Anterior cingulate cortex (tissue), 58 donors: ENCODE measurements around the gene SUN3.

ENCODE experiments used
- DNase-seq, 58 donors: peaks; one replicate each; lab custom pipeline; 2025; lab: John Stamatoyannopoulos, UW

Gene SUN3, protein sequence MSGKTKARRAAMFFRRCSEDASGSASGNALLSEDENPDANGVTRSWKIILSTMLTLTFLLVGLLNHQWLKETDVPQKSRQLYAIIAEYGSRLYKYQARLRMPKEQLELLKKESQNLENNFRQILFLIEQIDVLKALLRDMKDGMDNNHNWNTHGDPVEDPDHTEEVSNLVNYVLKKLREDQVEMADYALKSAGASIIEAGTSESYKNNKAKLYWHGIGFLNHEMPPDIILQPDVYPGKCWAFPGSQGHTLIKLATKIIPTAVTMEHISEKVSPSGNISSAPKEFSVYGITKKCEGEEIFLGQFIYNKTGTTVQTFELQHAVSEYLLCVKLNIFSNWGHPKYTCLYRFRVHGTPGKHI

DNA sequence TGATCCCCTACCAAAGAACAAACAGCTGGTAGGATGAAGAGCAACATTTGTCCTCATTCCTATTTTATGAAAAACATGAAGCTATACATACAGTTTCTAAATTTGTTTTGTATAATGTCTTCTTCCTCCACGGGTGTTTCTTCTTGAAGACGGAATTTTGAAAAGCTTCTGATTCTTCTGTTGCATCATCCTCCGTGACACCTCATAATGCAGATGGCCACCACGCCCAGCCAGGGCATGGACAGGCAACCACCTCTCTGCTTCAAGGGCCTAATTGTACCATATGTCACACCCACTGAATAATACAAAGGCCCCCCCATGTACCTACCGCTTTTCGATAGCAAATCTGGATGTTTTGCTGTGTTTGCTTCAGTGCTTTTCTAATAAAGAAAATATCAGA lies at the start of gene SUN3:
Gene SUN3 (minus strand): TSS at position 170 of the 400 bp plus-strand sequence. CDS start 169 bp downstream, at position 1.
- no peak for DNase-seq

DNA sequence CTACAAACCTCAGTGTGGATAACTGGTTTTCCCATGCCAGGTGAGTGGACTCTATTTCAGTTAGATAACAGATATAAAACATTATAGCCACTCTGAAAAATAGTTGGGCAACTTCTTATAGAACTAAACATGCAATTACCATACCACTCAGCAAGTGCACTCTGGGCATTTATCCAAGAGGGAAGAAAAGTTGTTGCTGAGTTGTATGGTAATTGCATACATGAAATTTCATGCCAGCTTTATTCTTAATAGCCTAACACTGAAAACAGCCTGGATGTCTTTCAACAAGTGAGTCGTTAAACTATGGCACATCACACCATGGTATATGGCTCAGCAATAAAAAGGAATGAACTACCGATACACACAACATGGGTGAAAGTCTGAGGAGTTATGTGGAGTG lies 49.6 kb upstream of the SUN3 start:
- DNase-seq, result no peak

DNA sequence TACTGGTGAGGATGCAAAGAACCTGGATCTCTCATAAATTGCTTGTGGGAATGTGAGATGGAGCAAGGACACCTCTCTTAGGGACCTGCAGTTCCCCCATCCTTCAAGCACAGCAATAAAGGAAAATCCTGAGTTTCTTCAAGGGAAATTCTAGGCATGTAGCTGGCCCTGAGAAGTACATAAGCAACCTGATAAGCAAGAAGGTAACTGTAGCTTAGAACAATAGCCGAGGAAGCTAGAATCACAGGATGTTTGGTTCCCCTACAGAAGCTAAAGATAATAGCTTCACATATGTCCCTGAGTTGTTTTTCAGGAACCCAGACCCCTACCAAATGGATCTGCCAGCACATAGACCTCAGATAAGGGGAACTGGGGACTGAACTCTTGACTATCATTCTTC lies 48.5 kb upstream of the SUN3 start:
- DNase-seq, result no peak

DNA sequence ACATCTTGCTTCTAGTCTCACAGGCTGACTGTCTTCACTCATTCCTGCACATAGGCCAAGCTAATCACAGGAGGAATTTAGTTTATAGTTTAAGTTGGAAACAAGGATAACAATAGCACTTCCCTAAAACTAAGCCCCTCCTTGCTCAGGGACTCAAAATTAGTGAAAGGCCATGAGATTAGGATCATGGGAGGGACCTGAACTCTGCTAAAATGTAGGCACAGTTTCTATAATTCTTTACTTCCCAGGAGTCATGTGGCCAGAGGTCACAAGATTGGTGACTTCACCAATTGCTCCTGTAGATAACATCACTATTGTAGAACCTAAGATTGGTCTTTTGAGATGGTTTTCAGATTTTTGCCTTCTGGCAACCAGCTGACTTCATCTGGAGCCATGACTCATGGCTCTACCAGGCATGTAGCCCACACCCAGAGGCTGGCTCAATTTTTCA lies 45.3 kb upstream of the SUN3 start:
- no peak for DNase-seq

DNA sequence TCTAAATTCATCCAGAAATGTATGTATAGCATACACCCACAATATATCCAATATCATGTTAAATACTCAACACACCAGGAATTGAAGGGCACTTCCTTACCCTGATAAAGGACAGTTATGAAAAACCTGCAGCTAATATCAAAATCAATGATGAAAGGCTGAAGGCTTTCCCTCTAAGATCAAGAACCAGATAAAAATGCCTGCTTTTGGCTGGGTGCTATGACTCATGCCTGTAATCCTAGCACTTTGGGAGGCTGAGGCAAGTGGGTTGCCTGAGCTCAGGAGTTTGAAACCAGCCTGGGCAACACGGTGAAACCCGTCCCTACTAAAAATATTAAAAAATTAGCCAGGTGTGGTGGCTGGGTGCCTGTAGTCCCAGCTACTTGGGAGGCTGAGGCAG lies 38.6 kb upstream of the SUN3 start:
- no peak for DNase-seq

DNA sequence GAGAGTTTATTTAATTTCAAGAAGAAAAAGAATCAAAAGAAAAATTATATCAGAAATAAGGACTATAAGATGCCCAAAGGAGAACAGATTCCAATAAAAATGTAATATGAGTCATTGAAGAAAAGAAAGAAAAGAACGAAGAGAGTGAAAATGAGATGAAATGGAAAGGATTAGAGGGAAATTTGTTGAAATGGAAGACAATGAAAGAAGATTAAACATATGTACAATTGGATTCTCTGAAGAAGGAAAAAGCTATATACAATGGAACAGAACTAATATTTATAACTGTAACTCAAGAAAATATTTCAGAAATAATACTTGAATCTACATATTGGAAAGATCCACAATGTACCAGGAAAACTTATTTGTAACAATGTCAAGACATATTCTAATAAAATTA lies 35.1 kb upstream of the SUN3 start:
- no peak for DNase-seq

DNA sequence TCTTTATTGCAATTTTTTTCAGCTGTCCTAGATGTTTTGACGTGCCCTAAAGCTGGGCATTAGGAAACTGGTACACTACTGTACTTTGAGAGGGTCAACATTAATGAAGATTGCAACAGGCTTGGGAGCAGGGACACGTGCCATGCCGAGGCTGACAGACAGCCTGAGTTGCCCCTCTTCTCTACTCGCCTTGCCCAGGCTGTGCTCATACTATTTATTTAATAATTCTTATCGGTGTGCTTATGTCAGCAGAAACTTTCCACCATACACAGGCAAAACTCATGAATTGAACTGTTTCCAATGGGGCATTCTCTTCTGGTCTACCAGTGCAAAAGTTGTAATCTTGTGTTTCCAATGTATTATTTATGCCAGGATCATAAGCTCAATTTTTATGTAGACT lies 30.8 kb upstream of the SUN3 start:
- DNase-seq, result no peak

DNA sequence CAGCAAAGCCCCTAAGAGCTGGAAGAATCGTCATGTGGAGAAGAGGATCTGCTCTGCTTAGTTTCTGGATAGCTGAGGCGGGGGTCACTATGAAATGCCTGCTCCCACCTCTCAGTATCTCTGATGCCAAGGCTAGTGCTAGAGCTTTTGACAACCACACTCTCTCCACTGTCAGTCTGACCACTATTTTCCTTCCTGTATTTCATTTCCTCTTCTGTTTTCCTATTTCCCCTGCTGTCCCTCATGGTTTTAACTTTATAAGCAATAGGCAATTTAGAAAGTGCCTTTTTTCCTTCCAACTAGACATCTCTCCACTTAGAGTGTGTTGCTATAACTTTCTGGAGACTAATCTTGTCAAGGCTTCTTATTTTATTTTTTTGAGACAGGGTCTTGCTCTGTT lies 30.1 kb upstream of the SUN3 start:
- no peak for DNase-seq

DNA sequence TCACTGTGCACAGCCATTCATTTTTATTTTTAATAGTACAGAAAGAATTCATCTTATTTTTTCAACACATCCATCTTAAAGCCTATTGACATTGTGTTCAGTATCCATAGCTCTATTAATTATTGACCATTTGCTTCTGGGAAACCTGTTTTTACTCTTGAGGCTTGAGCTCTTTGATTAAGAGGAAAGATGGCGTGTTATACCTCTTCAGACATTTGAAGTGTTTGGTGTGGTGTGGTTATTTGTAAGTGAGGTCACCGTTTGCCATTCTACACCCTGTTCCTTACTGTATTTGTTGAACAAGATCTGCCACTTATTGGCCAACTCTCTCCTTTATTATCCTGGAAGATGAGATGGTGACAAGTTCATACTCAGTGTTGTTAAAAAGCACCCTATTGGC lies 24.8 kb upstream of the SUN3 start:
- no peak for DNase-seq

DNA sequence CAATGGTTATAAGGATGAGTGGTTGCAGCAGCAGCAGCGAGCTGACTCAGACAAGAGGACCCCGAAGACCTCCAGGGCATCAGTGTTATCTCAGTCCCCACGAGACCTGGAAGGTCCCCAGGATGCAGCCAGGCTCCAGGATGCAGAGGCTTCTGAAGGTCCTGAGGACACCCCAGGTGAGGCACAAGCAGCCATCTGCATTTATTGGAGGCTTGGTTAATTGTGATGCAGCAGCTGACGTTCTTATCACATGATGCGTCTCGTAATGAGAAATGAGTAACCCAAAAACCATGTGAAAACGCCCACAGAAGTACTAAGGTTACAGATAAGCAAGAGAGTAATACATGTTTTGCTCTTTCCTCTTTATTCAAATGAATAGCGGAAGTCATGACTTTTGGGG lies 23.8 kb upstream of the SUN3 start:
- DNase-seq, result no peak

DNA sequence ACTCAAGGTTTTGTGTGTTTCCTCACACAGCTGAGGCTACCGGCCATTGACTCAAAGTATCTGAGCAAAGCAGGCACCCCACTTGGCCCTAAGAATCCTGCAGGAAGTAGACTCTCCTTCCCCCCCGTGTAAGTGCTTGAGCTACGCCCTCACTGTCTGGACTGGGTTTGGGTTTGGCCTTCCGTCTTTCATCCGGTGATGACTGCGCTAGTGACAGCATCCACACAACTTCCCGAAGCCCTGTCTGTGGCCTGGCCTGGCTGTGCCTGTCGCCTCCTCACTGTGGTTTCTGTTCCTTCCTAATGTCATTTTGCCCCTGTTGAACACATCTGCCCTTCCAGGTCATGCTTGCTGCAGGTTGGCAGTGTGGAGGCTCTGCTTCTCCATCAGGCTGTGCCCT lies 20.9 kb upstream of the SUN3 start:
- DNase-seq, result peak in 1 of 58 donors; percentile 4

DNA sequence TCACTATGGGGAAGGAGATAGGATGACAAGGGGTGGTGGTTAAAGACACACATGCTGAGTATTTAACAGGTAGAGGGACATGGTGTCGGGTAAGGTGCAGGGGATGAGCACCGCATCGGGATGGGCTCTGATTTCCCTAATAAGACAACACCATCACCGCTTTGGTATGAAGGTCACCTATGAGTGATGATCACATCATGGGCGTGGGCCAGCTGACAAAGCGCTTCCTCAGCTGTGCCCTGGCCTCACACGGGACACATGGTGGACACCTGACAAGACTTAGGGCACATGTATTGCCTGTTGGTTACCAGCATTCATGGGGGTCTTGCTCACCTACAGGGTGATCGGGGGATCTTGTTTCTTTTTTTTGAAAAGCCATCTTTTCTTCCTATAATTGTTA lies 19.2 kb upstream of the SUN3 start:
- no peak for DNase-seq

DNA sequence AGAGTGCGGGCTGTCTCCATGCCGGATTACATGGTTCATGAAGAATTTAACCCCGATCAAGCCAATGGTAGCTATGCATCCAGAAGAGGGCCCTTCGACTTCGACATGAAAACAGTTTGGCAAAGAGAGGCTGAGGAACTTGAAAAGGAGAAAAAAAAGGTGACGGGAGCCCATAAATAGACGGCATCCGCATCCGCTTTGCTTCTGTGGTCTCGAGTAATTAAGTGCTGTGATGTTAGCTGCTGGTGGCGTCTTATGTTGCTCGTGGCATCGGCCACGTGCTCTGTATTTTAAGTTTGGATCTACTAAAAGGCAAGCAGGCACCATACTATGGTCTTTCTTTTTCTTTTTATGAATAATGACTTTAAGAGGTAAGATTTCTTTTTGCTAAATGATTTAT lies 17.6 kb upstream of the SUN3 start:
- no peak for DNase-seq

DNA sequence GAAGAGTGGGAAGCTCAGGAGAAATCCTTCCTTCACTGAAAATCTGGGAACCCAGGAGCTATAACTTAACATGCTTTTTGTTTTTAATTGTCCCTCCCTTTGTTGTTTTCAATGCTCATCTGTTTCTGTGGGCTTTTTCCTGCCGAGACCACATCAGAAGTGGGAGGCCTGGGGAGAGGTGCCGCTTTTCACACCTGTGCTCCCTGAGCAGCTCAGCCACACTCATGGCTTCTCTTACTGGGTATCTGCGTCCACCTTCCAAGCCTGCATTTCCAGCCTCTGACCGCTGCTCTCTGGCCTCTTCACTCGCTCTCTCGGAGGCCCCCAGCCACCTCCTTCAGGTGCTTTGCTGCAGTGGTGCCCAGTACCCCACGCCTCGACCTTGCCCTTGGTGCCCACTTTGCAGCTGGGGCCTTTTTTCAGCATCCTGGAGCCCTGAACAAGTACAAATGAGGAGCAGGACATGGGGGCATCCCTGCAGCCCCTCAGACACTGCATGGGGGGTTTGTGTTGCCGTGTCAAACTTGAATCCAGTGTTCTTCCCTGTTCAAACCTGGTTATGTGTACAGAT lies 16.4 kb upstream of the SUN3 start:
- no peak for DNase-seq

DNA sequence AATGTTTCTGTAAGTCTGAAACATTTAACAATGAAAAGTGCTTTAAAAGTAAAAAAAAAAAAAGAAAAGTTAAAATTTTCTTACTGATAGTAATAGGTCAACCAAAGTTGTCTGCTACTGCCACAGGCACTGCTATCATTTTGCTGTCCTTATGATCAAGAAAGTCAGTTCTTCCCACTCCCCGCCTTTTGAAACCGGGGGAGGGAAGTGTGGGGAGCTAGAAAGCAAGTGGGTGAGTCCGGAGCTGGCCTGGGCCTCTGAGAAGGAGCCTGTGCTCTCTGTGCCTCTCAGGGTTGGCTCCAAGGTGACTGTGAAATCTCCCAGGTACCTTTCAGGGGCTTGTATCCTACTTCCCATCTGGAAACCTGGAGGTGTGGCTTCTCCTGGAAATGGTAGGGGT lies 13.7 kb upstream of the SUN3 start:
- no peak for DNase-seq

DNA sequence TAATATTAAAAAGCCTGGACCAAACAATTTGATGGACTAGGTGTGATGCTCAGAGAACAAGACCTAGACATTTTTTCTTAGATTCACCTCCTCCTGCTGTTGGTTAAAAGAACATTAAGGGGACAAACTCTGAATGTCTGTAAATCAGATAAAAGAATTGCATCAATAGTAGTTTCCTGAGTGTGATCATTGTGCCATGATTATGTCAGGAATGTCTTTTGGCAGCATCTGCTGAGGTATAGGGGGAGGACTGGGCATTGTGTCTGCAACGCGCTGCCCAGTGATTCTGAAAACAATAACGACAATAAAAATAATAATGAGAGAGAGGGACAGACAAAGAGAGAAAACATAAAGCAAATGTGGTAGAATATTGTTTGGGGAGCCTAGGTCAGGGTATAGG lies 13.3 kb upstream of the SUN3 start:
- no peak for DNase-seq

DNA sequence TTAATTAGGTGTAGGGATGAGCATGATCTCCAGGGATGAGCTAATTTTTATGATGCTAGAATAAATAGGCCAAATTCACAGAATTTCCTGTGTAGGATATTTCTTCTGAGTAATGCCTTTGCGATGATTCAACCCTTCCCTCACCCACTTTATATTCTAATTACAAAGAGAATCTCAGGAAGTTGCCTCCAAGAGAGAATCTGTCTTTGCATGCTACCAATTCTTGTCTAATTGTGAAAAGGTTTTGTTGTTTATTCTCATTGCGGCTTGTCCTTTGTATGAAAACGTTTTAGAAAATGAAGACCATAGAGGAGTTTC lies 12.7 kb upstream of the SUN3 start:
- DNase-seq, result no peak

DNA sequence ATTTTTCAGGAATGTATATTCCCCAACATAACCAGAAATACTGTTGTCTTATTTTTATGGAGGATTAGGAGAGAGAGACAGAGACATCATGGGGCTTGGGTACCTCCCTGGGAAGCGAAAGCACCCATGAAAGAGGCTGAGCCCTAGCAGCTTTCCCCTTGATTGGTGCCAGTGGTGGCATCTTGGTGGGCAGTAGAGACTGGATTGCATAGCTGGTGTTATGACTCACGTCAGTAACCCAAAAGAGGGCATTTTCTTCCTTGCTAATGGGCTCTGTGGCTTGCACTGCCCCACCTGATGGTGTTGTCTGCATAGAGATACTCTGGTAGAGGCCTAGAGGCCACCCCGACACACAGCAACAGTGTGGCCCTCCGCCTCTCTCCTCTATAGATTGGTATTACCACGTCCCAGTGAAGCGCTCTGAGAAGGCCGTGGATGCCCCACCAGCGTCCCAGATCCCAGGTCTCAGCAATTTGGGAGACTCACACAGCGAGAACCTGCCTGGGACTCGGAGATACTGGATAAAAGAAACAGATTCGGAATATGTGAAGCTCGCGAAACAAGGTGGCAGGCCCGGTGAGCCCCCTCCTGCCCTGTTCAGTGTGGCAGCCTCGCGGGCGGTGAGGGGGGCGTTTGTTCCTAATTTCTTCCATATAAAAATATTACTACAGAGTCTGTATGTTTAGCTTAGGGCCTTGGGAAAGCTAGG lies 12.2 kb upstream of the SUN3 start:
- peak in 1 of 58 donors; percentile 13 for DNase-seq

DNA sequence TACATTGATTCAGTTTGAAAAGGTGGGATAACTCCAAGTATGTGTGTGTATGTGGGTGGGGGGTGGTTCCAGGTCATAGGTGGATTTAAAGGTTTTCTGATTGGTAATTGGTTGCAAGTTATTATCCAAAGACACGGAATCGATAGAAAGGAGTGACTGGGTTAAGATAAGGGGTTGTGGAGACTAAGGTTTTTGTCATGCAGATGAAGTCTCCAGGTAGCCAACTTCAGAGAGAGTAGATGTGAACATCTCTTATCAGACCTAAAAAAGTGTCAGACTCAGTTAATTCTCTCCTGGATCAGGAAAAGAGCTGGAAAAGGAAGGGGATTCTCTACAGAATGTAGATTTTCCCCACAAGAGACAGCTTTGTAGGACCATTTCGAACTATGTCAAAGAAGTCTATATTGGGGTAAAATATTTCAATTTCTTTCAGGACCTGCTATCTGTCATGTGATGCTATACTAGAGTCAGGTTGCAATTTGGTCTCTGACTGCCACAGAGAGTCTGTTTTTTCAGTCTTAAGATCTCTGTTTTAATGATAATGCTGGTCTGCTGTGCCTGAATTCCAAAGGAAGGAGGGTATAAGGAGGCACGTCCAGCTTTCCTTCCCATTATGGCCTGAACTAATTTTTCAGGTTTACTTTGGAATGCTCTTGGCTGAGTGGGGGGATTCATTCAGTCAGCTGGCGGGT lies 10.1 kb upstream of the SUN3 start:
- no peak for DNase-seq

DNA sequence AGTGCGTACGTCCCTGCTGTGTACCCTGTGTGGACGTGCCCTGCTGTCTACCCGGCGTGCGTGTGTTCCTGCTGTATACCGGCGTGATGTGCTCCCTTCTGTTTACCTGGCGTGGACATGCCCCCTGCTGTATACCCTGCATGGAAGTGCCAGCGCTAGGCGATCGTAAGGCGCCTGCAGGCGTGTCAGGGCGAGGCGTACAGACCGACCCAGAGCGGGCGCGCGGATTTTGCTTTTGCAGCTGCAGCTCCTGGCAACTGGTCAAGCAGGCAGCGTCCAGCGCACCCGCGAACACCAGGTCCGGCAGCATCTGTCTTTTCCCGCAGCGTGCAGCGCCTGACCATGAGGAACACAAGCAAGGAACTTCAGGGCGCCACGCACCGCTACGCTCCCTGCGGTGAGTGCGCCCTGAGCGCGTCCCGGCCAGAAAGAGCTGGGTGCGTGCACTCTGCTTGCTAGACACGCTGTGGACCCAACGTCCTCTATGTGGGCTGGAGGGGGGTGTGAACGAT lies 7.1 kb upstream of the SUN3 start:
- DNase-seq, result peak in 6 of 58 donors; percentile 5 to 29 (median 12)

DNA sequence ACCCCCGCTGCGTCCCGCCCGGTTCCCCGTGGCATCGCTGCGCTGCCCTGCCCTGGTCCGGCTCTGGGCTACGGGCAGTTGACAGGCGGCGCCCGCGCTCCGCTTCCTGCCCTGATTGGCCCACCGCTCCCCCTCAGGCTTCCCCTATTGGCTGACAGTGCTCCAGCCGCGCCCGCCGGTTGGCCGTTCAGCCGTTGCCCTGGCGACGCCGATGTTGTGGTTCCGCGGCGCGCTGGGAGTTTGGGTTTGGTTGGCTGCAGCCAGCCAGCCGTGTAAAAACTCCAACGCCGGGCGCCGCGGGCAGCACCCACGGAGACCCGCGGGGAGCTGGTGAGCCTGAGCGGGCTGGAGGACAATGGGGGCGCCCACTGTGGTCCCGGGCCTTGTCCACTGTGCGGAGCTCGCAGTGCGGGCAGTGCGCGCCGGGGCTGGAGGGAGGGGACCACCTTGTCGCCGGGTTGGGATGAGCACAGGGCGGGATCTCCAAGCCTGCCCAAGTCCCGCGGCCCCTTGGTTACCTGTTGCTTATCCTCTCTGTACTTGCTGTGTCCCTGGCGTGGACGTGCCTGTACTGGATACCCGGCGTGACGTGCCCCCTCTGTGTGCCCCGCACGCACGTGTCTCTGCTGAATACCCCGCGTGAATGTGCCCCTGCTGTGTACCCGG lies 6.5 kb upstream of the SUN3 start, which contains the start of gene C7orf57:
Gene C7orf57 (plus strand): TSS at position 243 of the 666 bp plus-strand sequence. CDS start 766 bp downstream, outside the sequence.
- peak in 57 of 58 donors; percentile 23 to 90 (median 80) for DNase-seq
